ENCODE data around the gene MAMDC4.

GRCh38 chr9:136865041-136865767 lies 13.1 kb downstream of the MAMDC4 start:
- no peak for TF ChIP-seq POLR2A (IDR thresholded peaks at IDR 0.05)
- TF ChIP-seq, protein P1, sequence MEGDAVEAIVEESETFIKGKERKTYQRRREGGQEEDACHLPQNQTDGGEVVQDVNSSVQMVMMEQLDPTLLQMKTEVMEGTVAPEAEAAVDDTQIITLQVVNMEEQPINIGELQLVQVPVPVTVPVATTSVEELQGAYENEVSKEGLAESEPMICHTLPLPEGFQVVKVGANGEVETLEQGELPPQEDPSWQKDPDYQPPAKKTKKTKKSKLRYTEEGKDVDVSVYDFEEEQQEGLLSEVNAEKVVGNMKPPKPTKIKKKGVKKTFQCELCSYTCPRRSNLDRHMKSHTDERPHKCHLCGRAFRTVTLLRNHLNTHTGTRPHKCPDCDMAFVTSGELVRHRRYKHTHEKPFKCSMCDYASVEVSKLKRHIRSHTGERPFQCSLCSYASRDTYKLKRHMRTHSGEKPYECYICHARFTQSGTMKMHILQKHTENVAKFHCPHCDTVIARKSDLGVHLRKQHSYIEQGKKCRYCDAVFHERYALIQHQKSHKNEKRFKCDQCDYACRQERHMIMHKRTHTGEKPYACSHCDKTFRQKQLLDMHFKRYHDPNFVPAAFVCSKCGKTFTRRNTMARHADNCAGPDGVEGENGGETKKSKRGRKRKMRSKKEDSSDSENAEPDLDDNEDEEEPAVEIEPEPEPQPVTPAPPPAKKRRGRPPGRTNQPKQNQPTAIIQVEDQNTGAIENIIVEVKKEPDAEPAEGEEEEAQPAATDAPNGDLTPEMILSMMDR (IDR thresholded peaks at IDR 0.05) = no peak

All from body of pancreas (tissue), 4 donors.